GM18520 (cell line): ENCODE measurements around the gene CTNND2.
"Not testable (repeated sequence)": the region's sequence is repeated elsewhere in the genome, so short reads cannot be mapped to it uniquely, and the experiment has no call there.

Source experiments
- ATAC-seq: cut with Tn5 transposase; IDR thresholded peaks from one replicate; pipeline ENCODE4 v1.9.1; 2021; ENCODE audit not compliant: unreplicated experiment

CTNND2 gene

DNA sequence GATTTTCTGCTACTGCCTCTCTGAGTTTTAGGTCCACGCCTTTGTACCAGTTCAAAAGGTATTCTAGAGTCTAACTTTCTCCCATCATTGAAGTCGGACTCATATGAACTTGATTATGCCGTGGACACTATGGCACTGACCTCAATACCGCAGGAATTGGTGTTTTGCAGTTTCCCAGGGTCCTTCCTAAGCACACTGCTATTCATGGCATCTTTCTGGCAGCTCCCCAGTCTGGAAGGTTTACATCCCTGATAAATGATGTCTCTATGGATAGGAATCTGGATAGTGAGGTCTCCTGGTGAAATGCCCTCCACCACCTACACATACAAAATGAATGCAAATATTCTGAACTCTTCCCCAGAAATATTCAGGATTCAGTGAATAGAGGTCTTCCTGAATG, 422.2 kb downstream of the CTNND2 start:
- no peak for ATAC-seq

GRCh38 chr5:11477786-11478185, 426.5 kb downstream of the CTNND2 start:
- no peak for ATAC-seq

DNA sequence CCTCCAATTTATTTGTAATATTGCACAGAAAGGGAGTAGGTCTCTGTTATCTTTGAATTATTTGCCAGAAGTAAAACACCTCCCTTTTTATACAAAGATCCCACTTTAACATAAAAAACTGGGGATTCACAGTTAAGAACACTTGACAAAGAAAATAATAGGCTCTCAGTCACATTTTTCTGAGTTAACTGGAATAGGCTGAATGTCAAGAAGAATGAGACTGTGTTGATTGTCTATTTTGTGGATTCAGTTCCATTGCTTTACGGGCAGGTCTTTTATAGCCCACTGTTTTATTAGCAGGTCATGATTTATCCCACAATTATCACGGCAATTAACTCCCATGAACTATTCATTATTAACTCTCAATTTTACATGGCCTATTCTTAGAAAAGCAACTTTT, 427.4 kb downstream of the CTNND2 start:
- ATAC-seq: no peak

- ATAC-seq: no peak
These were observed 435.8 kb downstream of the CTNND2 start for GRCh38 chr5:11468334-11469039.

GRCh38 chr5:11467588-11467987, 436.7 kb downstream of the CTNND2 start:
- no peak for ATAC-seq

GRCh38 chr5:11459716-11460115, 444.5 kb downstream of the CTNND2 start:
- ATAC-seq: no peak

- ATAC-seq: no peak
These were observed 448.7 kb downstream of the CTNND2 start for GRCh38 chr5:11455505-11455904.

GRCh38 chr5:11452852-11453251, 451.4 kb downstream of the CTNND2 start:
- no peak for ATAC-seq

DNA sequence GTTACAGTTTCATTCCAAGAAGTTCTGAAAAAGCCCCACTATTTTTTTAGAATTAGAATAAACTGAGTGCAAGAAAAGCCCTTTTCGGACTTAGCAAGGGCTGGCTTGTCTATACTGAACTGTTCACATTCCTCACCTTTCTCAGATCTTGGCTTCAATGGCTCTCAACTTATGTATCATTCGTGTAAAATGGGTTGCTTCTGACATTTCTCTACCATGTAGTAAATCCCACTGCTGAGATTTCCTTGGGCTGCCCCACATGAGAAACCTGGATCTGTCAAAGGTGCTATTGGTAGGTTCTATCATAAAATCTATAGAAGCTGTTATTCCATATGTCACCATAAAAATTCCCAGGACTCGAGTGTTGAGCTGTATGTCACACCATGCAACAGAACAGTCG, 454.3 kb downstream of the CTNND2 start:
- ATAC-seq: no peak

- no peak for ATAC-seq
These were observed 455.0 kb downstream of the CTNND2 start for GRCh38 chr5:11449217-11449616.

GRCh38 chr5:11443831-11444230, 460.4 kb downstream of the CTNND2 start:
- no peak for ATAC-seq

DNA sequence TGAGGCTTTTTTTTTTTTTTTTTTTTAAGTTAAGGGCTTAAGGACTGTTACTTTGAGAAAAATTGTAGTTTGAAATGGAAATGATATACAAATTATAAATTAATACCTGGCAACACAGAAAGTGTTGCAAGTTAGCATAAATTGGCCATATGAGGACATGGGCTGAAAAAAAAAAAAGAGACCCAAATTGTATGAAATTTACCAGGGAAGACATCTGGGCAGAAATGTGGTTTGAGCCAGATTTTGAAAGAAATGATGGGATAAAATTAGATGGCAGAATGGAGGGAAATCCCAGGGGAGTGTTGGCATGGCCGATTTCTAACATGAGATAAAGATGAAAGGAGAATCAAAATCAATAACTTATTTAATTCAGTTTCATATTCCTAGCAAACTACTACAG, 472.1 kb downstream of the CTNND2 start:
- no peak for ATAC-seq

- ATAC-seq: no peak
These were observed 475.0 kb downstream of the CTNND2 start for GRCh38 chr5:11429254-11429653.

GRCh38 chr5:11427569-11427968, 476.7 kb downstream of the CTNND2 start:
- ATAC-seq: no peak

- no peak for ATAC-seq
These were observed 477.8 kb downstream of the CTNND2 start for GRCh38 chr5:11426442-11426841.

GRCh38 chr5:11422342-11422741, 481.9 kb downstream of the CTNND2 start:
- ATAC-seq: no peak

GRCh38 chr5:11420969-11421368, 483.3 kb downstream of the CTNND2 start:
- no peak for ATAC-seq

GRCh38 chr5:11415751-11416150, 488.5 kb downstream of the CTNND2 start:
- ATAC-seq: no peak

GRCh38 chr5:11414732-11415131, 489.5 kb downstream of the CTNND2 start:
- ATAC-seq: not testable (repeated sequence)

- ATAC-seq: no peak
These were observed 492.6 kb downstream of the CTNND2 start for GRCh38 chr5:11411621-11412020.

- ATAC-seq: no peak
These were observed 496.6 kb downstream of the CTNND2 start for GRCh38 chr5:11407556-11408145.

DNA sequence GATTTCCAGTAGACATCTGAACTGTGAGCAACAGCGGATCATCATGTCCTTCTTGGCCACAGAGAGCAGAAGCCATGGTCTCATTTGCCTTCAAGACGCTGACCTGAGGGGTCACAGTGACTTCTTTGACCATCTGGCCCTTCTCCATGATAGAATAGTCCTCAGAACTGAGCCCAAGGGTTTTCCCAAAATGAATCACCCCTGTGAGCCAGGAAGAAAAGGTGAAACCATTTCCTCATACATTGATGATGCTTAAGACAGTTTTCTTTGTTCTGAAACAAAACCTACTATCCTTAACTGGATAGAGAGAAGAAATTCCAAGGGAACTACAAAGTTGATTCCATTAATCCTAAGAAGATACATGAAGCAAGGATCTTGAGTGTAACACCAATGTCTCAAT, 503.9 kb downstream of the CTNND2 start:
- ATAC-seq: no peak

- no peak for ATAC-seq
These were observed 505.5 kb downstream of the CTNND2 start for GRCh38 chr5:11398728-11399127.
